ENCODE data around the gene GRIK3.

GRCh38 chr1:36792292-36792691, 242.0 kb downstream of the GRIK3 start:
- TF ChIP-seq, protein P1, sequence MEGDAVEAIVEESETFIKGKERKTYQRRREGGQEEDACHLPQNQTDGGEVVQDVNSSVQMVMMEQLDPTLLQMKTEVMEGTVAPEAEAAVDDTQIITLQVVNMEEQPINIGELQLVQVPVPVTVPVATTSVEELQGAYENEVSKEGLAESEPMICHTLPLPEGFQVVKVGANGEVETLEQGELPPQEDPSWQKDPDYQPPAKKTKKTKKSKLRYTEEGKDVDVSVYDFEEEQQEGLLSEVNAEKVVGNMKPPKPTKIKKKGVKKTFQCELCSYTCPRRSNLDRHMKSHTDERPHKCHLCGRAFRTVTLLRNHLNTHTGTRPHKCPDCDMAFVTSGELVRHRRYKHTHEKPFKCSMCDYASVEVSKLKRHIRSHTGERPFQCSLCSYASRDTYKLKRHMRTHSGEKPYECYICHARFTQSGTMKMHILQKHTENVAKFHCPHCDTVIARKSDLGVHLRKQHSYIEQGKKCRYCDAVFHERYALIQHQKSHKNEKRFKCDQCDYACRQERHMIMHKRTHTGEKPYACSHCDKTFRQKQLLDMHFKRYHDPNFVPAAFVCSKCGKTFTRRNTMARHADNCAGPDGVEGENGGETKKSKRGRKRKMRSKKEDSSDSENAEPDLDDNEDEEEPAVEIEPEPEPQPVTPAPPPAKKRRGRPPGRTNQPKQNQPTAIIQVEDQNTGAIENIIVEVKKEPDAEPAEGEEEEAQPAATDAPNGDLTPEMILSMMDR (IDR thresholded peaks at IDR 0.05), result no peak
- TF ChIP-seq POLR2A (IDR thresholded peaks at IDR 0.05), result no peak

All from right lobe of liver (tissue), 4 donors.